ENCODE measurements around the gene PLN.

PLN gene

GRCh38 chr6:118548136-118548535 is at the start of gene PLN:
PLN (plus strand) TSS chr6:118548296; CDS start chr6:118558922, 10,626 bp downstream.
- no peak for DNase-seq

DNA sequence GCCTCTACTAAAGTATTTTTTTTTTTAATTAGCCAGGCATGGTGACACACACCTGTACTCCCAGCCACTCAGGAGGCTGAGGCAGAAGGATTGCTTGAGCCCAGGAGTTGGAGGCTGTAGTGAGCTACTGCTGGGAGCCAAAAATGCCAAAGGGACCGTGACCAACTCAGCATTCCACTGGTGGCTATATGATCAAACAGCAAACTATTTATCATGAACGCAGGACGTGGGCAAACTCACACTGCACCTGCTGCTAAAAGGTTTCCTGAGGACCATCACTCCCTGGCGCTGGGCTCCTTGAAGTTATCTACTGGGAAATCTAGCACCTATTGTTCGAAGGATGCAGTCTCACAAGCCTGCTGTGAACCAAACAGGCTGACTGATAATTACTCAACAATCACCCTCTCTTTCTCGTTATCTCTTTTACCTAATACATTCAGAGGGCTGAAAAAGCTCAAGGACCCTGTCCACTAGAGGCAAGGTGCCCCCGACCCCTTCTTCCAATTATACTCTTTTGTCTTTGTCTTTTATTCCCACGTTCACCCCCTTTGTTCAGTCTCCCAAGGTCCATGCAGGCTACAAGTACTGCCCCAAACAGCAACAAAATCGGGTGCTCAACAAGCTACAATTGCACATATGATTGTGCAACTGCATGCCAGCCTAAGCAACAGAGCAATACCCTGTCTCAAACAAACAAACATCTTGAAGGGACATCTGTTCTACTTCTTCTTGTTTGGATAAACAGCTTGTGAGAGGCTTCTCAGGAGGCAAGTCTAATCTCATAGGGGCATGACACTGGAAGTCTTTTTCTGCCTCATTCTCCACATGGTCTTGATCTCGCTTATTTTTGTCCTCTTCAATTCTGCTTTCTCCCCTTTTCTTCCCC is 47.7 kb upstream of the PLN start:
- DNase-seq = no peak

- DNase-seq = no peak
Measured at GRCh38 chr6:118501099-118501498, 47.0 kb upstream of the PLN start.

DNA sequence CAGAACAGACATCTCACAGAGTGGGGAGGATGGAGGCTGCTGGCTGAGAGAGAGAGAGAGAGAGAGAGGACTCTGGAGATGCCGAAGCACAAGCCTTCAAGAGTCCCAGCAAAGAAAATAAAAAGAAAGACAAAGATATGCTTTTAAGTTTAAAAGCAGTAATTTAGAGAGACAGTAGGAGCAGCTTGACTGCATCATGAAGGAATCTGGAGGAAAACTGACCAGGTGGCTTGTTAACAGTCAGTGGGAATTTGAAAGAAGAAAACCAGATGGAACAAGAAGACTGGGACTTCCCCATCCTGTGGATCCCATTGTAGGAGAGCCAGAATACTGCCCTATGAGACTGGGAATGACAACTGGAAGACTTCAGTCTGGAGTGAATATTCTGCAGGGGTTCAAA is 46.3 kb upstream of the PLN start:
- no peak for DNase-seq

- DNase-seq = no peak
Measured at GRCh38 chr6:118502169-118502568, 45.9 kb upstream of the PLN start.

GRCh38 chr6:118504611-118505010 is 43.5 kb upstream of the PLN start:
- DNase-seq = no peak

GRCh38 chr6:118505656-118506055 is 42.4 kb upstream of the PLN start:
- DNase-seq = no peak

DNA sequence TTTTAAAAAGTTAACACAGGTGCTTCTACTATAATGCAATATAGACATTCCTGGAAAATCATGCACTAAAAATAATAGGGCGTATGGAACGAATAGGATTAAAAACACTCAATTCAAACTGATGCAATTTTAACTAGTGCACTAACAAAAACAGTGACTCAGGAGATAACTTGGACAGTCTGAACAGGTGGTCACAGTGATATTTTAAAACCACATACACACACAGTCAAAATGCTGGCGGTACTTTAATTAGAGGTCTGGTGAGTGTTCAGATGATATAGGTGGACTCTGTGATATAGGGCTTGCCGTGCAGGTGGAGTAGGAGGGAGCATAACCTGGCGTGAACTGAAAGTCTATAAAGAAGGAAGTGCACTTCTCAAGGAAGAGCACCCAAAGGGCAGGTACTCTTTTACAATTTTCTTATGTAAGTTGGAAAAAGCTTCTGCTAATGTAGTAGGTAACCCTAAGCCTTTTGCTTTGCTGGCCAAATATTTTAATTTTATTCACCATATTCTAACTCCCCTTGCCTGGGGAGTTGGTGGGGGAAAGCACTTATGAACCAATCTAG is 41.9 kb upstream of the PLN start:
- no peak for DNase-seq

DNA sequence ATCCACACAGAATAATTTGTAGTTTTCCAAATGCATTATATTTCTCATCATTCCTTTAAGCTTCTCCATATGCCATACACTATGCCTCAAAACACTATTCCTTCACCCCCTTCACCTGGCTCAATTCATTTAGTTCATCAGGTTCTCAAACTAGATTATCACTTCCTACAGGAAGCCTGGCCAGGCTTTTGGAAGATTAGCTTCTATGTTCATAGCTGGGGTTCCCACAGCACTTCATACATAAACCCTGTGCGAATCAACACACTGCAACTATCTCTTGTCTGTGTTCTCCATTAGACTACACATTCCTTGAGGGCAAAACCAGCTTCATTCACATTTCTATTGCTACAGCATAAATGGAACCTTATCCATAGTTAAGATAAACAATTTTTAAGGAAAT is 40.5 kb upstream of the PLN start:
- DNase-seq = no peak

DNA sequence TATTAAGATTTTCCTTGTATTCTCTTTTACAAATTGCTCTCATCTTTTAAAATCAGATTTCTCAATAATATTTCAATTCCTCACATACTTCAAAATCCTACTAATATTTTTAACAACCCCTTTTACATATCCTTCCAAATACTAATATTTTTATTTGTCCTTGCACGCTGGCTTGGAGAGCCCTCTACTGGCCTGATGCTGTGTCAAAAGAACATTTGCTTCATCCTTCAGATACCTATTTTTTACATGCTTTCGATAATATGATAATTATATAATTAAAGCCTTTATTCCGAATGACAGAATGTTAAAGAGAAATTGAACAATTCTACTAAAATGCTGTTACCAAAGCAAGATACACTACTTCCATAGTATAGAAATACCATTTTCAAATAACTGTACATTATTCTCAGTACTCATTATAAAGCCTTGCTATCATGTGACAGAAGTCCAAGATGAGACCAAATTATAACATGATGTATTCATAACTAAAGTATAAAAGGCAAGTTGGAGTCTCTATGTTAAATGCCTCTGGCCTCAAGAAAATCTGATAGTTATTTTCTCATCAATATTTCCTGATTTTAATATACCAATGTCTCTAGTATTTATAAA is 39.0 kb upstream of the PLN start:
- DNase-seq = no peak

GRCh38 chr6:118511930-118512715 is 36.0 kb upstream of the PLN start:
- no peak for DNase-seq

GRCh38 chr6:118514689-118515088 is 33.4 kb upstream of the PLN start:
- no peak for DNase-seq

GRCh38 chr6:118522422-118522821 is 25.7 kb upstream of the PLN start:
- DNase-seq = no peak

GRCh38 chr6:118523216-118523615 is 24.9 kb upstream of the PLN start:
- no peak for DNase-seq

GRCh38 chr6:118524686-118525085 is 23.4 kb upstream of the PLN start:
- DNase-seq = no peak

DNA sequence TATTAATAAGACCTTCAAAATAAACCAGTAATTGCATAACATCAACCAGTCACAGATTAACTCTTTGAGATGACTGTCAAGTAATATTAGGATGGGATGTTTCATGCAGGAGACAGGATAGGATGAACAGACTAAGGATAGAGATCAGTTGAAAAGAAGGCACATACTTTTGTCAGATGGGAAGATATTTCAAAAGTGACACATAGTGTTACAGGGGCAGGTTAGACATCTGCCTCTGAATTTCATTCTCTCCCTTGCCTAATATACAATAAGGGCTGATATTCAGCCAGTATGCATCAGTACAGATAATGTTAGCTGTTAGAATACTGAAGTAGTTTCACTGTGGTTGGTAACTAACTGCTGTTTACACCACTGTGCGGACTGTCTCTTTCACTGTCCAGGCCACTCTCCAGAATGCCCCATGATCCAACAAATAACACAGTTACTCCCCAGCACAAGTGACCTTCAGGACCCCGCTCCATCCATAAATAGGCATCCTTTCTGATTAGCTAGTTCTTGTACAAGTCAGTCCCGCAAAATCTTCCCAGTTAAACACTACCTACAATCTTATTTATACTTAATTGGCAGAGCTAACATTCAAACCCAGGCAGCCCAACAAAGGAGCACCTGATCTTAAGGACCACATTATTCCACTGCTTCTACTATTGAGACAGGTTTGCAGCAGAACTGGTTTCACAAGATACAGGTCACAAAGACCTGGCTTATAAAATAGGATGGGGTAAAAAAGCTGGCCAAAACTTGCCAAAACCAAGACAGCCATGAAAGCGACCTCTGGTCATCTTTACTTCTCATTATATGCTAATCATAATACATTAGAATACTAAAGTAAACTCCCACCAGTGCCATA is 21.9 kb upstream of the PLN start:
- no peak for DNase-seq

DNA sequence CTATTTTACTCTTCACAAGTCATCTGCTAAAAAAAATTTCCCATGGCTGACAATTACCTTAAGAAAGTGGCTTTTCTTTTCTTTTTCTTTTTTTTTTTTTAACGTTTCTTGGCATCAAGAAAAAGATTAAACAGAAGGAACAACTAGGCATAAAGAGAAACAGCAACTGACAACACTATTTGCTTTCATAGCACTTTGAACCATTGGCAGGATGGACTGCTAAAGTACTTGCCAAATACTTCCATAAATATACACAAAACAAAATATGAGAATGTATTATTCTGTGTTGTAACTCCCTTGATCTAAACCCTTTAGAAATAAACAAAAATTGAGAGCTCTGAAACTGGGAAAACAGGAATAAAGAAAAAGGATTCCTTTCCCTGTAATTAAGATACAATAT is 20.0 kb upstream of the PLN start:
- DNase-seq = no peak

DNA sequence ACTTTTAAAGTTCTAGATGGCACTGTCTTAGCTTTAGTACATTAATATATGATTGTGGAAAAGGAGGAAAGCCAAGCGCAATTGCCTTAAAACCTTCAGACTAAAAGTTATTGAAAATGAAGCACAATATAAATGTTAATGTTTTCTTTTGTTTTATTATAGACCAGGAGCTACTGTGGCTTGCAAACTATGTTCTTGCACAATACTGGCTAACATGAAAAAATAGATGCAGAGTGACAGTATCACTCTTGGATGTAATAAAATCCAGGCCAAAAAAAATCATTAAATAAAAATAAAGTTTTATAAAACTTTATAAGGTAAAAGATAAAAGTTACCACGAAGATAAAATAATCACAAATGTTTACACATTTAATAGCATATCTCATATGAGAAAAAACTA is 18.3 kb upstream of the PLN start:
- DNase-seq = no peak

DNA sequence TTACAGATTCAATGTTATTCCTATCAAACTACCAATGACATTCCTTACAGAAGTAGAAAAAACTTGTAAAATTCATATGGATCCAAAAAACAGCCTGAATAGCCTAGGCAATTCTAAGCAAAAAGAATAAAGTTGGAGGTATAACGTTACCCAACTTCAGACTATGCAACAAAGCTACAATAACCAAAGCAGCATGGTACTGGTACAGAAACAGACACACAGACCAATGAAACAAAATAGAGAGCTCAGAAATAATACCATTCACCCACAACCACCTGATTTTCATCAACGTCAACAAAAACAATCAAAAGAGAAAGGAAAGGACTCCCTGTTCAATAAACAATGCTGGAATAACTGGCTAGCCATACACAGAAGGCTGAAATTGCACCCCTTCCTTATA is 17.2 kb upstream of the PLN start:
- no peak for DNase-seq

DNA sequence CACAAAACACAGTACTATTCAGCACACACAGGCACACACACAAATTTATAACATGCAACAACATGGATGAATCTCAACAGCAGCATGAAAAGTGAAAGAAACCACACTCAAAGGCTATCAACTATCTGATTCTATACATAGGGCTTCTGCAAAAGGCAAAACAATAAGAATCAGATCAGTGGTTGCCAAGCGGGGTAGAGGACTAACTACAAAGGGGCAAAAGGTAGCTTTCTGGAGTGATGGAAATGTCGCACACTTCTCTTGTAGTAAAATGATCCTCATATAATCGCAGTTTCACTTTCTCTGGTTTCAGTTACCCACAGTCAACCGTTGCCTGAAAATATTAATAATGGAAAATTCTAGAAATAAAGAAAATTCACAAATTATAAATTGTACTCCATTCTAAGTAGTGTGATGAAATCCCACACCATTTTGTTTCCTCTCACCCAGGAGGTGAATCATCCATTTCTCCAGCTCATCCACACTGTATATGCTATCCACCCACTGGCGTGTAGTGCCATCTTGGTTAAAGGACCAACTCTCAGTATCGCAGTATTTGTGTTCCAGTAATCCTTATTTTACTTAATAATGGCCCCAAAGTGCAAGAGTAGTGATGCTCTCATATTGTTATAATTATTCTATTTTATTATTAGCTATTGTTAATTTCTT is 12.8 kb upstream of the PLN start:
- no peak for DNase-seq

- DNase-seq = no peak
Measured at GRCh38 chr6:118536478-118536877, 11.6 kb upstream of the PLN start.

- no peak for DNase-seq
Measured at GRCh38 chr6:118537574-118537973, 10.5 kb upstream of the PLN start.

All from CD4-positive, alpha-beta T cell treated with Interleukin-4 for 1 hour (primary cell).